Measurements from ENCODE around the gene RAB43.

- TF ChIP-seq RARB (CRISPR knock-in tag; IDR thresholded peaks at IDR 0.05) (no peak), ZFP3 (CRISPR knock-in tag; IDR thresholded peaks at IDR 0.05) (no peak), PATZ1 (CRISPR knock-in tag; IDR thresholded peaks at IDR 0.05; ENCODE audit: borderline replicate concordance) (no peak), TCF4 (CRISPR knock-in tag; IDR thresholded peaks at IDR 0.05; ENCODE audit: borderline replicate concordance) (no peak), CSDC2 (CRISPR knock-in tag; IDR thresholded peaks at IDR 0.05) (no peak), ZNF70 (CRISPR knock-in tag; IDR thresholded peaks at IDR 0.05) (no peak), ZC3H10 (CRISPR knock-in tag; IDR thresholded peaks at IDR 0.05) (no peak), ZNF8 (CRISPR knock-in tag; IDR thresholded peaks at IDR 0.05) (no peak), ESRRG (CRISPR knock-in tag; IDR thresholded peaks at IDR 0.05) (no peak)
- TF ChIP-seq, protein P1, sequence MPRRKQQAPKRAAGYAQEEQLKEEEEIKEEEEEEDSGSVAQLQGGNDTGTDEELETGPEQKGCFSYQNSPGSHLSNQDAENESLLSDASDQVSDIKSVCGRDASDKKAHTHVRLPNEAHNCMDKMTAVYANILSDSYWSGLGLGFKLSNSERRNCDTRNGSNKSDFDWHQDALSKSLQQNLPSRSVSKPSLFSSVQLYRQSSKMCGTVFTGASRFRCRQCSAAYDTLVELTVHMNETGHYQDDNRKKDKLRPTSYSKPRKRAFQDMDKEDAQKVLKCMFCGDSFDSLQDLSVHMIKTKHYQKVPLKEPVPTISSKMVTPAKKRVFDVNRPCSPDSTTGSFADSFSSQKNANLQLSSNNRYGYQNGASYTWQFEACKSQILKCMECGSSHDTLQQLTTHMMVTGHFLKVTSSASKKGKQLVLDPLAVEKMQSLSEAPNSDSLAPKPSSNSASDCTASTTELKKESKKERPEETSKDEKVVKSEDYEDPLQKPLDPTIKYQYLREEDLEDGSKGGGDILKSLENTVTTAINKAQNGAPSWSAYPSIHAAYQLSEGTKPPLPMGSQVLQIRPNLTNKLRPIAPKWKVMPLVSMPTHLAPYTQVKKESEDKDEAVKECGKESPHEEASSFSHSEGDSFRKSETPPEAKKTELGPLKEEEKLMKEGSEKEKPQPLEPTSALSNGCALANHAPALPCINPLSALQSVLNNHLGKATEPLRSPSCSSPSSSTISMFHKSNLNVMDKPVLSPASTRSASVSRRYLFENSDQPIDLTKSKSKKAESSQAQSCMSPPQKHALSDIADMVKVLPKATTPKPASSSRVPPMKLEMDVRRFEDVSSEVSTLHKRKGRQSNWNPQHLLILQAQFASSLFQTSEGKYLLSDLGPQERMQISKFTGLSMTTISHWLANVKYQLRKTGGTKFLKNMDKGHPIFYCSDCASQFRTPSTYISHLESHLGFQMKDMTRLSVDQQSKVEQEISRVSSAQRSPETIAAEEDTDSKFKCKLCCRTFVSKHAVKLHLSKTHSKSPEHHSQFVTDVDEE (CRISPR knock-in tag; IDR thresholded peaks at IDR 0.05), result no peak
These were observed 60.3 kb downstream of the RAB43 start for GRCh38 chr3:129061023-129061887.

Data from SK-N-SH treated with all-trans-retinoic acid at 6 μM for 48 hours (cell line).